SK-MEL-5 (cell line): ENCODE measurements around the gene LTF. TPM values are rescaled to one million over a fixed set of nuclear protein-coding genes. Genes with fewer than 3 reads are reported as not detected.
"Not testable (repeated sequence)": the region's sequence is repeated elsewhere in the genome, so short reads cannot be mapped to it uniquely, and the experiment has no call there.

ENCODE experiments used
- DNase-seq: peaks from one replicate; pipeline ENCODE4 v3.0.0-alpha.2; 2016; ENCODE audit warnings: low read depth, low spot score
- in situ Hi-C: cut with HindIII; loops from 2 replicates; pipeline ENCODE4 v1.10.0; 2016; ENCODE audit warnings: low sequenced_read_pairs, high pct_unique_total_duplicates, low pct_unique_long_range_greater_than_20kb
- total RNA-seq: library from RNA; depleted of rRNA; stranded (reverse); fragments of >200 nt; shearing (Covaris generic); gene quantifications from 2 replicates; pipeline ENCODE4 v1.2.3, GENCODE V29; 2014; rRNA removed

The LTF gene
- total RNA-seq, 1 experiment from 2014 or later, result 0.11 TPM

DNA sequence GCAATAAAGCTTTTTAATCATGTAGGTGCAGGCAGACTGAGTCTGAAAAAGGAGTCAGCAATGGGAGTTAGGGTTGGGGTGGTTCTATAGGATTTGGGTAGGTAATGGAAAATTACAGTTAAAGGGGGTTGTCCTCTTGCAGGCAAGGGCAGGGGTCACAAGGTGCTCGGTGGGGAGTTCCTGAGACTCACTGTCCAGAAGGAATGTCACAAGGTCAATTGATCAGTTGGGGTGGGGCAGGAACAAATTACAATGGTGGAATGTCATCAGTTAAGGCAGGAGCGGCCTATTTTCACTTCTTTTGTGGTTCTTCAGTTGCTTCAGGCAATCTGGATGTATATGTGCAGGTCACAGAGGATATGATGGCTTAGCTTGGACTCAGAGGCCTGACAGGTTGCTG is 71.7 kb downstream of the LTF start:
- no peak for DNase-seq
- in situ Hi-C loops, result no loop called here

GRCh38 chr3:46391526-46391925 is 73.2 kb downstream of the LTF start:
- in situ Hi-C loops, DNase-seq: not testable (repeated sequence)

DNA sequence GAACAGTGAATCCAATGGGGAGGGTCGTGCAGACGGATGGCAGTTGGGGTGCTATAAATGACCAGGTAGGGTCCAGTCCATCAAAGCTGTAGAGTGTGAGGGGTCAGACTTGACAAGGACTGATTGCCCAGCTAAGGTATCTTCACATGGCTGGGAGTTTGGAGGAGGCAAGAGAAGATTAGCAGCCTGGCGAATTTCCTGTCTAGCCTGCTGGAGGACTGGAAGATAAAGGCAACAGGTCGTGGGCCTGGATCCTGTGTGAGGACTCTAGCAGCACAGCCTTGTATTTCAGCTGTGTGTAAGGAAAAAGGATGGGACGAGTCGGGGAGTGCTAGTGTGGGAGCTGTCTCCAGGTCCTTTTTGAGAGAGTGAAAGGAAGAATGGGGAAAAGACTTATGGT is 75.4 kb downstream of the LTF start:
- in situ Hi-C loops, result no loop called here
- no peak for DNase-seq

- DNase-seq, in situ Hi-C loops: not testable (repeated sequence)
Measured at GRCh38 chr3:46388847-46389246, 75.9 kb downstream of the LTF start.

DNA sequence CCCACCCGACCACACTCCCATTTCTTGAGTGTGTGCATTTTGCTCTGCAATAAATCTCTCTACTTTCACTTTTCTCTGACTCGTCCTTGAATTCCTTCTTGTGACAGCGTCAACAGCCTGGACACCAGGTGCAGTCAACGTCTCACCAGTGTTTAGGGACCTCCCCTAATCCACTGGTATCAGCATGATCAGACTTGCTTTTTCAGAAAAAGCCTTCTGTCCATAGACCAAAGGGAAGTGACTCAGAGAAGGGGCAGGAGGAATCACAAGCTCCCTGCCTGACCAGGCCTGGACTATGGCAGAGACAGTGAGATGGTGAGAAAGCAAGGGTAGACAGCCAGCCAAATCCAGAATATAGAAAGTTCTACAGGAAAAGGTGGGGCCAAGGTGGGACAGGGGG is 78.5 kb downstream of the LTF start:
- peak; percentile 47 for DNase-seq
- in situ Hi-C loops, result no loop called here

Other genes with a start within 250 kb of the LTF start
- gene CCR3, start 222.4 kb downstream of the LTF start, total RNA-seq, result not detected in 2 replicates
- not detected in 2 replicates for gene CCR2, start 110.8 kb downstream of the LTF start, total RNA-seq
- gene CCR5, start 94.0 kb downstream of the LTF start, total RNA-seq, result not detected in 2 replicates
- not detected in 2 replicates for gene CCRL2, start 57.6 kb downstream of the LTF start, total RNA-seq
- not detected in 2 replicates for gene RTP3, start 33.1 kb upstream of the LTF start, total RNA-seq
- gene LRRC2, start 101.4 kb upstream of the LTF start, total RNA-seq, result not detected in 2 replicates
- not detected in 2 replicates for gene FAM240A, start 147.6 kb upstream of the LTF start, total RNA-seq
- gene ALS2CL, start 228.8 kb upstream of the LTF start, total RNA-seq, result 0.43 and 0.90 TPM in 2 replicates
- gene TMIE, start 236.5 kb upstream of the LTF start, total RNA-seq, result 0.11 TPM in 1 of 2 replicates, not detected in the other